HG02610 (cell line): ENCODE measurements around the gene ZNF418.

Experiments used
- ATAC-seq: cut with Tn5 transposase; IDR thresholded peaks from one replicate; pipeline ENCODE4 v1.9.1; 2021; ENCODE audit warnings: mild to moderate bottlenecking, moderate library complexity; ENCODE audit not compliant: unreplicated experiment

The ZNF418 gene

GRCh38 chr19:57934820-57935665 lies at the start of gene ZNF418:
Gene ZNF418, minus strand, starts transcription at chr19:57935402. Its CDS starts 1,580 bp downstream, at chr19:57933822.
- ATAC-seq: no peak

GRCh38 chr19:57978586-57979289 lies 43.5 kb upstream of the ZNF418 start:
- ATAC-seq: no peak

DNA sequence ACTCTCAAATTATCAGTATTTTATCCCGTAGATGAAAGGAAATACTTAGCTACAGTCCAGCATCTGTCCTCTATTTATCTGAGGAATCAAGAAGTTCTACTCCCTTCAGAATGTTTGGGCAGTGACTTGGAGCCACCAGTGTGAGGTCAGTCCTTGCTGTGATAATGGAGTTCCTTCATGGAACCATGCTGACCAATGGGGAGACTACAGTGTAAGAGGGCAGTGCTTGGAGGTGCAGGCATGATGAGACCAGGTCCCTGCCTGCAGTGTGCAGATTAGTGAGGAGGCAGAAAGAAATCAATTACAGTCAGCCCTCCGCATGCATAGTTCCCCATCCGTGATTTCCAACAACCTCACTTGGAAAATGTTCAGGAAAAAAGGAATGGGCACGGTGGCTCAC lies 39.2 kb upstream of the ZNF418 start, which contains the start of gene C19orf18:
Gene C19orf18 (minus strand): TSS at position 101 of the 400 bp plus-strand sequence. CDS start 102 bp downstream, outside the sequence.
- no peak for ATAC-seq

DNA sequence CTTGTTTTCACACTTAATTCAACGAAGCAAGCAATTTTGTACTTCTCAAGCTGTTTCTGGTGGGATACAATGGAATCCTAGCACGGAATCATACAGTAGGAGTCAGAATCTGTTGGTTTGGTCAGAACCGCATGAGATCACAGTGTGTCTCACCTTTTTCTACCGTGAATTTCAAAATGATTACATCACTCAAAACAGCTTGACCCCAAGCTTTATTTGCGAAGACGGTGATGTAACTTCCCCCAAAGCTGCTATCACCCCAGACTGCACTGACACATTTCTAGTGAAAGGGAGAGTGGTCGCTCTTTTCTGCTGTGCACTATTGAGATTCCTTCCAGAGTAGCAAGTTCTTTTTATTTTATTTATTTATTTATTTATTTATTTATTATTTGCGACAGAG lies 29.6 kb upstream of the ZNF418 start:
- ATAC-seq: no peak

- no peak for ATAC-seq
Observed at GRCh38 chr19:57961785-57962184, 26.6 kb upstream of the ZNF418 start.

DNA sequence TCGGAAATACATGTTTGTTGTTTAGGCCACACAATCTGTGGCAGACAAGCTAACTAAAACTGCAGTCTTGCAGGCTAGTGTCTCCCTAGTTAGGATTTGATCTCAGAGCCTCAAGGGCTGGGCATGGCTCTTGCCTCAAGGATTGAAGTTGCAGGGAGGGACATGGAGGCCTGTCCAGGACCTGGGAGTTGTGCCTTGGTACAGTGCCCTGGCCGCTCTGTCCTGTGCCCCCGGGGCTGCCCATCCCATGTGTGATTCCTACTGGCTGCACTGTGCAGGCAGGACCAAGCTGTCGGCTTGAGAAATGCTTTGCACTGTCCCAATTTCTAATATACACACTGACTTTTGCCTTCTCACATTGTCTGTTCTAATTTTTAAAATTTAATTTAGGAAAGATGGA lies 19.8 kb upstream of the ZNF418 start:
- no peak for ATAC-seq

GRCh38 chr19:57949702-57950101 lies 14.5 kb upstream of the ZNF418 start:
- no peak for ATAC-seq

- no peak for ATAC-seq
Observed at GRCh38 chr19:57949296-57949695, 14.1 kb upstream of the ZNF418 start.

GRCh38 chr19:57947419-57948134 lies 12.4 kb upstream of the ZNF418 start, which contains the start of gene ZNF256:
Gene ZNF256, minus strand, starts transcription at chr19:57947706. Its CDS starts 232 bp downstream, at chr19:57947474.
- peak; percentile 84 for ATAC-seq

- ATAC-seq: no peak
Observed at GRCh38 chr19:57947088-57947418, 11.9 kb upstream of the ZNF418 start.

- ATAC-seq: no peak
Observed at GRCh38 chr19:57946316-57946715, 11.1 kb upstream of the ZNF418 start.

- ATAC-seq: no peak
Observed at GRCh38 chr19:57941593-57941992, 6.4 kb upstream of the ZNF418 start.

- no peak for ATAC-seq
Observed at GRCh38 chr19:57935731-57936130, 529 bp upstream of the ZNF418 start.

DNA sequence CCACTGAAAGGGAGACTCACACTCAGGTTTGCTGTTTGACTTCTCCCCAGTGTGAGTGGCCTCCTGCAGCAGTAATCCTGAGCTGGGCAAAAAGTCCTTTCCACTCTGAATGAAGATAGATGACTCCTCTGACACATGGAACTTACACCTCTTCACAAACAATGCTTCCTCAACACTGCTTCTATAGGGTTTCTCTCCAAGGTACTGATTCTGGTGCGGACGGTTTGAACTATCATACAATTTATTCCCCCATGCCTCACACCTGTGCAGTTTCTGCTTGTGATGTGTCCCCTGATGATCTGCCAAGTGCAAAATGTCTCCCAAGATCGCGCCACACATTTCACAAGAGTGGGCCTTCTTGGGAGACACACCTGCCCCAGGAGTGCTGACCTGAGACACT lies 7.6 kb downstream of the ZNF418 start:
- no peak for ATAC-seq

DNA sequence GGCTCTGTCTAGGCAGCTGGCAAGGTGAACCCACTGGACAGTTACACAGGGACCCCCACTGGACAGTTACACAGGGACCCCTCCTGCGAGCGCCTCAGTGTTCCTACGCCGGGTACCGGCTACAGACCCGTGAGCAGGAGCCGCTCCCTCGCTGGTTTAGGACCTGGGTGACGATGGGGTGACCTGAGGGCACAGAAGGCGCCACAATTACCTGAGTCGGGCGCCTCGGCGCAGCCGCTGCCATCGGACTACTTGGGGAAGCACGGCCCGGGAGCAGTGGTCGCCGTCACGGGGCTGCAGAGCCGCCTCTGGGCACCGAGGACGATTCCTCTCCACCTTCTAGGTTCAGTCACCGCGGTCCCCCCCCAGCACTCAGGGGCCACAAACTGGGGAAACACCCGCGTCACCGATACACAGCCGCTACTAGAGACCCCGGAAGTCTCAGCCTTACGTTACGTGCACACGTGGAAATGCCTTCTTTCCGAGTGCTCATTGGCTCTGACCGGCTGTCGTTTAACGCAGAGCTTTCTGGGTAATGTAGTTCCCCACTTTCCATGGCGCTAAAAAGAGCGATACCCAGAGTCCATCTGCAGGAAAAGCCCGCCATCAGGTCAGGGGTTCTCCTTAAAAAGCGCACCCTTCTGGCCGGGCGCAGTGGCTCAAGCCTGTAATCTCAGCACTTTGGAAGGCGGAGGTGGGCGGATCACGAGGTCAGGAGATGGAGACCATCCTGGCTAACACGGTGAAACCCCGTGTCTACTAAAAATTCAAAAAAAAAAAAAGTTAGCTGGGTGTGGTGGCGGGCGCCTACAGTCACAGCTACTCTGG lies 18.8 kb downstream of the ZNF418 start, which contains the start of gene ZNF417:
Gene ZNF417 (minus strand): TSS at position 425 of the 828 bp plus-strand sequence. CDS start 181 bp downstream, at position 244.
- peak; percentile 94 for ATAC-seq

DNA sequence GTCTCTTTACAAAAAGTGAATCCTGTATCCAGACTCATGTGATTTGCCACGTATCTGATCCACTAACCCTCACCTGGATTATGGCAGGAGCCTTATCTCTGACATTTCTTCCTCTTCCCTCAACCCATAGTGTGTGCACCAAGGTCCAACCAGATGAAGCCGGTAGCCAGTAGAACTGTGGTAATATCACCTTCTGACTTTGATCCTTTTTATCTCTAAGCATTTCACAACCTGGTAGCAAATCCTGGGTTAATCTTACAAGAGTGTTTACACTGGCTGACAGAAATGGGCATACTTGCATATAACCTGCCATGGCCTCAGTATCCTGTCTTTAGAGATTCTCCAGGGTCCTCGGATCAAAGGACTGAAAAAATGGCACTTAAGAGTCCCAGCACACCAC lies 20.7 kb downstream of the ZNF418 start:
- ATAC-seq: no peak

DNA sequence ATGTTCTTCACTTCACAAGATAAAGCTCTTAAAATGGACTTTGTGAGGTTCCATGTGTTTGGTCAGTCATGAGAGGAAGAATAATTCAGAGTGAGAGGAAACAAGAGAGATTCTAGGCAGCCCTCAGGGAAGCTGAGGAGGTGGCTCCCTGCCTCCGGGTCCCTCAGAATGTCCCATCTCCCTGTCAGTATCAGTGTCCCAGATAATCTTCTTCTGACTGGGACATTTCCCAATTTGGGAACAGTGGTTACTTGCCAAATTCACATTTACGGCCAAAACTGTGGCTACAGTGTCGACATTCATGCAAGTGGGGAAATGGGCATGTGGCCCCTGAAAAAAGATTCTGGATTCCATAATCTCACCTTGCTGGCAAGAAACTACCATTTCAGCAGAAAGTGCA lies 27.8 kb downstream of the ZNF418 start:
- no peak for ATAC-seq

GRCh38 chr19:57905258-57905657 lies 29.9 kb downstream of the ZNF418 start:
- no peak for ATAC-seq

- ATAC-seq: no peak
Observed at GRCh38 chr19:57903618-57904184, 31.5 kb downstream of the ZNF418 start.

GRCh38 chr19:57900311-57900710 lies 34.9 kb downstream of the ZNF418 start:
- ATAC-seq: no peak
